DMS114 treated with DMSO at 0.1 percent for 48 hours (cell line): Measurements from ENCODE around the gene HTRA3.

Experiments used
- DNase-seq: peaks from one replicate; lab custom pipeline; 2025; ENCODE audit not compliant: unreplicated experiment; lab: John Stamatoyannopoulos, UW

Gene HTRA3

DNA sequence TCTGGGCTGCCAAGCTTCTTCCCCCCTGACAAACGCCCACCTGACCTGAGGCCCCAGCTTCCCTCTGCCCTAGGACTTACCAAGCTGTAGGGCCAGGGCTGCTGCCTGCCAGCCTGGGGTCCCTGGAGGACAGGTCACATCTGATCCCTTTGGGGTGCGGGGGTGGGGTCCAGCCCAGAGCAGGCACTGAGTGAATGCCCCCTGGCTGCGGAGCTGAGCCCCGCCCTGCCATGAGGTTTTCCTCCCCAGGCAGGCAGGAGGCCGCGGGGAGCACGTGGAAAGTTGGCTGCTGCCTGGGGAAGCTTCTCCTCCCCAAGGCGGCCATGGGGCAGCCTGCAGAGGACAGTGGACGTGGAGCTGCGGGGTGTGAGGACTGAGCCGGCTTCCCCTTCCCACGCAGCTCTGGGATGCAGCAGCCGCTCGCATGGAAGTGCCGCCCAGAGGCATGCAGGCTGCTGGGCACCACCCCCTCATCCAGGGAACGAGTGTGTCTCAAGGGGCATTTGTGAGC, 37.0 kb downstream of the HTRA3 start:
- DNase-seq = no peak

GRCh38 chr4:8307121-8307520, 37.6 kb downstream of the HTRA3 start:
- DNase-seq = no peak

DNA sequence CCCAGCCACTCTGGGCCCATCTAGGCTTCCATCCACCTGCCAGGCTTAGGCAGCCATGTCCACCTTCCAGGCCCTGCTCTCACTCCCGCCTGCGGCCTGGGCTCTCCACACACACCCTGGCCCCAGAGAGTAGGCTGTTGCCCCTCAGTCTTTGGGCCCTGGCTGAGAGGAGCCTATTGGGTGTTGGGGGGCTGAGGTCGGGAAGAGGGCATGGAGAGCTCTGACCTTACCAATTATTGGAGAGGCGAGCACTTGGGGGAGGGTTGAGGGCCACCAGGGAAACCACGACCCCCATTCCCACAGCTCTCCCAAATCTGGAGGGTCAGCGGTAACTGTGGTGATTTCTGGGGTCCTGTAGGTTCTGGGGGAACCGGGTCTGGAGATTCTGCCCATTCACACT, 38.2 kb downstream of the HTRA3 start:
- no peak for DNase-seq

DNA sequence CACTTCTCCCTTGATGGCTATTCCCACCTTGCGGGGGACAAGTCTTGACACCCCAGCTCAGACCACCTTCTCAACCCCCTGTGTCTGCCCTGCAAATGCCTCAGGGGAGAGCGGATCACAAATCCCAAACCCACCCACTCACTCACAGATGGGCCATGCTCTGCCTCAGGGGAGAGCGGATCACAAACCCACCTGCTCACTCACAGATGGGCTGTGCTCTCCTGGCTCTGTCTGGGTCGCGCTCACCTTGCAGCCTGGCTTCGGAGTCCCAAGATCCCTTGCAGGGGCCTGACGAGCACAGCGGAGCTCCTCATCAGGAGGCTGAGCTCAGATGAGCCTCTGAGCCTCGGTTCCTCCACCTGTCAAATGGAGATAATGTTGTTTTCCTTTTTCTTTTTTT, 38.6 kb downstream of the HTRA3 start:
- no peak for DNase-seq

GRCh38 chr4:8308856-8309771, 39.6 kb downstream of the HTRA3 start:
- no peak for DNase-seq

GRCh38 chr4:8310306-8310705, 40.8 kb downstream of the HTRA3 start:
- no peak for DNase-seq

- DNase-seq = no peak
Measured at GRCh38 chr4:8311101-8312068, 41.8 kb downstream of the HTRA3 start.

- no peak for DNase-seq
Measured at GRCh38 chr4:8312069-8312445, 42.5 kb downstream of the HTRA3 start.

DNA sequence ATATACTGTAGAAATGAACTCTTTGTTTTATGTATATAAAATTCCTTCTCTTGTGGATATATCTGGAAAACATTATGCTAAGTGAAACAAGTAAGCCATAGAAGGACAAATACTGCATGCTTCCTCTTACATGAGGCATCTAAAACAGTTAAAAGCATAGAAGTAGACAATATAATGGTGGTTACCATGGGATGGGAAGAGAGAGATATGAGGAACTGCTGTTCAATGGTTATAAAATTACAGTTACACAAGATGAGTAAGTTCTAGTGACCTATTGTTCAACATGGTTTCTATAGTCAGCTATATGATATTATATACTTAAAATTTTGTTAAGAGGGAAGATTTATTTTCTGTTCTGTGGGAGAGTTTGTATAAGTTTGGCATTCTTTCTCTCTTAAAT, 43.4 kb downstream of the HTRA3 start:
- no peak for DNase-seq

DNA sequence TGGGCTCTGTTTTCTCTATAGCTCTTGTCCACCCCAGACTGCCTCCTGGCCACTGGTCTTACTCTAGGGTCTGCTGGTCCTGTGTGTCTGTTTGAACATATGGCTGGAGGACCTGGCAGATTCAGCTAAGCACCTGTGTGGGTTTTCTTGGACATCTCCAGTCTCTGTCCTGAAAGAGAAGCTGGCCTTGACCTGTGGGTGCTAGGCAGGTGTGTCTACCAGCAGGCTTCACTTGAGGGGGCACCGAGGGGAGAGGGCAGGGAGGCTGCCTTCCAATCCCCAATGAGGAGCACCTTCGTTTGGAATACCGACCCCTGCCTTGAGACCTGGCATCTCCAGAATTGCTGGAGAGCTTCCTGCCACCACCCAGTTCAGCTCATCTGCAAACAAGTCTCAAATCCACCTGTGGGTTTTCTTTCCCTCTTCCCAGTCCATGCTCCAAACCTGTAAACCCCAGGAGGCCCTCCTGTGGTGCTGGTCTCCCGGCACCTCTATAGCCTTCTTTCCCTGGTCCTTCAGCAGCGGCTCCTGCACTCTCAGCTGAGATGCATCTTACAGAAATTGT, 45.2 kb downstream of the HTRA3 start:
- no peak for DNase-seq

DNA sequence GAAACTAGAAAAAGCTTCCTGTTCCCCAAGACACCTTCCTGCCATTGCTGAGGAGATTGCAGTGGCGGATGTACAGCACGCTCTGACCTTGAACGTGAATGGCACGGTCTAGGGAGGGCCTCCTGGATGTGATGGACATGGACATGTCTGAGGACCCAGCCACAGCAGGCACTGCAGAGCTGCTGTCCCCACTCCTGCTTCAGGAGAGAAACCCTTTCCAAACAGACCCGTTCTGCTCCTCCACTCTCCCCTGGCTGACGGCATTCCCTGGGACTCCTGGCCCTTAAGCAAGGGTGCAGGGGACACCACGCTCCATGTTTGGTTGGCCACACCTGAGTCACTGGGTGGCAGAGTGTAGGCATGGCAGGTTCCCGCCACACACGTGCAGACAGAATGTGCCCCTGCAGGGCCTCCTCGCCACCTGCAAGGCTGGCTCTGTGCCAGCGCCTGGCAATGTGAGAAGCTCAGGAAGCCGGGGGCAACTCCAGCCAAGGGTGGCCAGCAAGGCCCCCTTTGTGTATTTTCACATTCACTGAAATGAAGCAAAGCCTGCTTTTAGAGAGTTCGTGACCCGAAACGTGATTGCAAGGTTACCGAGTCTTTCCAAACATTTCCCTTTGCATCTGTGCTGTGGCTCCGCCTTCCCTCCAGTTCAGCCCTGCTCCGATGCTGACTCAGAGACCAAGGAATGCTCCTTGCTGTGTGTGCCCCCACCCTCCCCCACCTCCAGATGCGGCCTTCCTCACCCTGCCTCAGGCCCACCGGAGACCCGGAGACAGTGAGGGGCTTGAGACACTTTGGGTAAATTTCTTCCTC, 46.1 kb downstream of the HTRA3 start:
- no peak for DNase-seq

DNA sequence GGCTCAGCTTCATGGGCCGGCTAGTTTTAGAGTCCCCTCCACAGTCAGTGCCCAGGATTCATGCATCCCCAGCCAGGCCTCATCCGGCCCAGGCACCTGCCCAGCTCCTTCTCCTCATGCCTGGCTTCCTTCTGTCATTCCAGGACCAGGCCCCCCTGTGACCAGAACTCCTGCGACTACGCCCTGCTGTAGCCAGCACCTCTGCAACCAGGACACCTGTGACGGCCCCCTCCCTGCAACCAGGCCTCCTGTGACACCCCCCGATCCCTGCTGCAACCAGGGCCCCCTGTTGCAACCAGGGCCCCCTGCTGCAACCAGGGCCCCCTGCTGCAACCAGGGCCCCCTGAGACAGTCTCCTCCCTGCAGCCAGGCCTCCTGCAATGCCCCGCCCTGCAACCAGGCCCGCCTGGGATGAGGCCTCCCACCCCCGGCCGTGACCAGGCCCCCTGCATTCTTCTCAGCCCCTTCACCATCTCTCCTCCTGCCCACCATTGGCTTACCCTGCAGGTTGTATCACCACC, 46.8 kb downstream of the HTRA3 start:
- DNase-seq = no peak

GRCh38 chr4:8316911-8317351, 47.4 kb downstream of the HTRA3 start:
- DNase-seq = no peak

- DNase-seq = no peak
Measured at GRCh38 chr4:8317474-8317873, 47.9 kb downstream of the HTRA3 start.

DNA sequence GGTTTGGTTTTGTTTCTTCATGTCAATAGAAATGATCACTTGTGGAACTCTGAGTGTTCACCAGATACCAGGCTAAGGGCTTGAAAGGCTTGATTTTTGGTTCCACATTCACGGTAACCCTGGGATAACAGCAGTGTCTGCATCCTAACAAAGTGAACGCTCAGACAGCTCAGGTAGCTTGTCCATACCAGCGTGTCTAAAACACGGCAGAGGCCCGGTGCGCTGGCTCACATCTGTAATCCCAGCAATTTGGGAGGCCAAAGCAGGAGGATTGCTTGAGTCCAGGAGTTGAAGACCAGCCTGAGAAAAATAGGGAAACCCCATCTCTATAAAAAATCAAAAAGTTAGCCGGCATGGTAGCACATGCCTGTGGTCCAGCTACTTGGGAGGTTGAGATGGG, 49.0 kb downstream of the HTRA3 start:
- no peak for DNase-seq

- DNase-seq = no peak
Measured at GRCh38 chr4:8319061-8319460, 49.5 kb downstream of the HTRA3 start.

- no peak for DNase-seq
Measured at GRCh38 chr4:8319731-8320385, 50.3 kb downstream of the HTRA3 start.

DNA sequence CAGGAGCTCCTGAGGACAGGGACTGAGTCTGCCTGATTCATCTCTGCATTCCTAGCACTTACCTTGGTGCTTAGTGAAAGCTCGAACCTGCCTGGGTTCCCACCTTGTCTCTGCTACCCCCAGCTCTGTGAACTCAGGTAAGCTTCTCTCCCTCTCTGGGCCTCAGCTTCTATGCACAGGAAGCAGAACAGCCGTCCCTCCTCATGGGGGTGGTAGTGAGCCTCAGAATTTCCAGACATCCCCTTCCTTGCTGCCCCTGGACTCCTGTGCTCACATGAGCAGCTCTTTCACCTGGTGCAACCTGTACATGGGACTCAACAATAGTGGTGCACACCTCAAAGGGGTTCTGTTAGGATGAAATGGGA, 50.8 kb downstream of the HTRA3 start:
- DNase-seq = no peak

GRCh38 chr4:8321220-8321619, 51.7 kb downstream of the HTRA3 start:
- no peak for DNase-seq

GRCh38 chr4:8321771-8322170, 52.2 kb downstream of the HTRA3 start:
- no peak for DNase-seq
